Kidney (tissue), 14 donors: ENCODE data around the gene TRIM40. TPM values are rescaled to one million over a fixed set of nuclear protein-coding genes. Genes with fewer than 3 reads are reported as not detected.

Experiments used
- DNase-seq, 5 donors: peaks; one replicate each; pipeline ENCODE4 v3.0.0-alpha.2; 2013 to 2020
- FAIRE-seq: peaks from 2 replicates; lab custom pipeline; 2012; peaks lifted over from hg19 to GRCh38; lab: Jason Lieb, UNC
- H3K27ac ChIP-seq, 2 donors: one replicate each; pipeline ENCODE4 v1.7.0; 2013; ENCODE audit warnings: low read depth in 2 of 2, low read length in 2 of 2, inconsistent platforms in 1 of 2
- H3K27me3 ChIP-seq: one replicate; pipeline ENCODE4 v1.7.1; 2013; ENCODE audit warnings: low read length, inconsistent platforms; ENCODE audit not compliant: control insufficient read depth, insufficient read depth
- H3K36me3 ChIP-seq, 3 donors: one replicate each; pipeline versions ENCODE4 v1.7.0 to v1.7.1; 2013; ENCODE audit warnings: low read length in 3 of 3, control low read depth in 1 of 3, inconsistent platforms in 1 of 3; ENCODE audit not compliant: insufficient read depth in 3 of 3, control insufficient read depth in 2 of 3
- H3K4me1 ChIP-seq, 3 donors: one replicate each; pipeline versions ENCODE4 v1.7.0 to v1.7.1; 2013; ENCODE audit warnings: low read length in 3 of 3, inconsistent platforms in 1 of 3, low read depth in 1 of 3; ENCODE audit not compliant: control insufficient read depth in 2 of 3, insufficient read depth in 2 of 3
- H3K4me3 ChIP-seq, 3 donors: one replicate each; pipeline versions ENCODE4 v1.7.0 to v1.8.1; 2013; ENCODE audit warnings: low read length in 3 of 3, control low read depth in 1 of 3, inconsistent platforms in 1 of 3
- H3K9ac ChIP-seq, 3 donors: one replicate each; pipeline versions ENCODE4 v1.7.0 to v1.7.1; 2013; ENCODE audit warnings: low read length in 3 of 3, control low read depth in 1 of 3, inconsistent platforms in 1 of 3
- H3K9me3 ChIP-seq, 3 donors: one replicate each; pipeline versions ENCODE4 v1.7.0 to v1.7.1; 2013; ENCODE audit warnings: low read length in 3 of 3, control low read depth in 1 of 3, inconsistent platforms in 1 of 3; ENCODE audit not compliant: control insufficient read depth in 2 of 3, insufficient read depth in 1 of 3
- CTCF ChIP-seq: IDR thresholded peaks from 3 replicates; pipeline ENCODE4 v1.5.1; 2012; ENCODE audit warnings: mild to moderate bottlenecking, moderate library complexity, borderline replicate concordance; ENCODE audit not compliant: insufficient read depth; ENCODE audit errors: extremely low read depth
- intact Hi-C: fragments of 100-400 bp; cut with DNase I; formaldehyde crosslinking; loops from one replicate; pipeline ENCODE4 v1.11.1; 2022
- polyA plus RNA-seq: library from polyadenylated mRNA; stranded (reverse); fragments of 350-450 nt; fragmentation: Illumina TruSeq; extraction: RNeasy Lipid Tissue Mini Kit (QIAGEN cat#74804); gene quantifications from one replicate; pipeline ENCODE4 v1.2.3, GENCODE V29; 2014; ENCODE audit warnings: low read depth, low replicate concordance; ENCODE audit not compliant: insufficient read depth
- total RNA-seq: library from RNA; stranded (reverse); fragmentation: NEBNext Ultra II Directional; extraction: Animal tissue kit (Norgen Biotek cat#: 25700); gene quantifications from one replicate; pipeline ENCODE4 v1.2.1, GENCODE V29; 2021
- donor health status: control.
- donor health status: control.
- donor health status: control.
- donor health status: control.
- donor health status: control.
- donor health status: DM: yes; HTN: yes; CAD: no.
- donor health status: Normal renal cell carcinoma (clear cell type).

TRIM40 gene
- total and polyA plus RNA-seq, 2 donors from 2014 or later: not detected

- intact Hi-C loops: no loop called here
- FAIRE-seq: no peak
- TF ChIP-seq CTCF: no peak
Observed at GRCh38 chr6:30155520-30156261, 19.8 kb downstream of the TRIM40 start.

GRCh38 chr6:30156262-30156599 lies 20.3 kb downstream of the TRIM40 start:
- peak in 2 of 5 donors; percentile 30 to 48 for DNase-seq
- no peak for TF ChIP-seq CTCF
- peak overlapping the region in 1 of 2 donors; percentile 12 for H3K27ac ChIP-seq

More at GRCh38 chr6:30155520-30156261, 19.8 kb downstream of the TRIM40 start:
- H3K9ac ChIP-seq: peak overlapping the region in 1 of 3 donors; percentile 30
- no peak for DNase-seq
- no peaks in the 10 kb centered on the region for H3K27me3 ChIP-seq
- H3K4me1 ChIP-seq: peaks cover 0 to 18% (median 2%) of the 10 kb centered on the region in 3 donors
- no peaks in the 10 kb centered on the region for H3K9me3 ChIP-seq
- H3K36me3 ChIP-seq: no peaks in the 10 kb centered on the region
- H3K4me3 ChIP-seq: no peak overlapping the region
- H3K27ac ChIP-seq: peak overlapping the region; percentile 12 to 59

GRCh38 chr6:30156774-30157173 lies 20.8 kb downstream of the TRIM40 start:
- Histone ChIP-seq H3K4me1 (peaks cover 0 to 18% (median 2%) of the 10 kb centered on the region in 3 donors), H3K9ac (no peak overlapping the region), H3K4me3 (no peak overlapping the region), H3K9me3 (no peaks in the 10 kb centered on the region), H3K27me3 (no peaks in the 10 kb centered on the region), H3K36me3 (no peaks in the 10 kb centered on the region), H3K27ac (peak overlapping the region in 1 of 2 donors; percentile 49)
- FAIRE-seq (no peak), DNase-seq (no peak)
- TF ChIP-seq CTCF: no peak
- intact Hi-C loops: no loop called here

More at GRCh38 chr6:30156262-30156599, 20.3 kb downstream of the TRIM40 start:
- Histone ChIP-seq H3K9me3 (no peaks in the 10 kb centered on the region), H3K4me1 (peaks cover 0 to 18% (median 2%) of the 10 kb centered on the region in 3 donors), H3K4me3 (no peak overlapping the region), H3K9ac (no peak overlapping the region), H3K27me3 (no peaks in the 10 kb centered on the region), H3K36me3 (no peaks in the 10 kb centered on the region)
- intact Hi-C loops: no loop called here
- peak; percentile 51 for FAIRE-seq

- peaks cover 0 to 13% (median 2%) of the 10 kb centered on the region in 3 donors for H3K4me1 ChIP-seq
- no peaks in the 10 kb centered on the region for H3K36me3 ChIP-seq
- H3K9me3 ChIP-seq: no peaks in the 10 kb centered on the region
- FAIRE-seq: no peak
- no peaks in the 10 kb centered on the region for H3K27me3 ChIP-seq
- no peak overlapping the region for H3K9ac ChIP-seq
- TF ChIP-seq CTCF: no peak
- intact Hi-C loops: no loop called here
- no peak for DNase-seq
- H3K27ac ChIP-seq: no peak overlapping the region
- H3K4me3 ChIP-seq: no peak overlapping the region
Observed at GRCh38 chr6:30157581-30157980, 21.6 kb downstream of the TRIM40 start.
